ENCODE results near the gene EHF. TPM values are rescaled to one million over a fixed set of nuclear protein-coding genes. Genes with fewer than 3 reads are reported as not detected.

The EHF gene
- total and polyA plus RNA-seq, 2 of the 8 experiments (the other 6 are each of a cell fraction or from before 2014, with no cell fraction given), result not detected

GRCh38 chr11:34604145-34604544, 16.7 kb upstream of the EHF start:
- Histone ChIP-seq H4K20me1 (replicated peaks in 1 of 2; ENCODE audit: control insufficient read depth in 1 of 2, insufficient read depth in 2 of 2, low read length in 2 of 2) (no peaks in the 10 kb centered on the region), H3K23ac (ENCODE audit: insufficient read length) (no peak overlapping the region), H4K5ac (ENCODE audit: insufficient read length, low read depth, low read length) (no peak overlapping the region), H2BK20ac (ENCODE audit: low read length) (no peak overlapping the region), H3K4me3 (ENCODE audit: extremely low read depth in 1 of 4, insufficient read depth in 2 of 4, low read depth in 3 of 4, low read length in 4 of 4) (no peak overlapping the region), H3K27ac (ENCODE audit: low read depth, low read length) (no peak overlapping the region), H3K4ac (replicated peaks; ENCODE audit: insufficient read length, low read depth, low read length) (no peak overlapping the region), H4K91ac (replicated peaks; ENCODE audit: insufficient read length, low read length) (no peak overlapping the region), H3K79me1 (ENCODE audit: low read depth, low read length) (no peaks in the 10 kb centered on the region), H3K9me3 (ENCODE audit: insufficient read depth in 2 of 2, low read depth in 1 of 2, low read length in 1 of 2) (no peaks in the 10 kb centered on the region), H3K14ac (ENCODE audit: insufficient read length) (no peak overlapping the region), H3K23me2 (ENCODE audit: low read depth, low read length) (no peaks in the 10 kb centered on the region), H2AFZ (ENCODE audit: low read length) (no peak overlapping the region), H2BK12ac (ENCODE audit: low read depth, low read length) (no peak overlapping the region), H3K36me3 (ENCODE audit: control insufficient read depth in 2 of 4, insufficient read depth in 4 of 4, low read length in 3 of 4) (no peaks in the 10 kb centered on the region), H3K4me2 (ENCODE audit: insufficient read depth in 1 of 2, low read depth in 2 of 2, low read length in 2 of 2) (no peak overlapping the region), H3K56ac (replicated peaks; ENCODE audit: insufficient read length, low read depth, low read length) (no peak overlapping the region), H3K27me3 (replicated peaks in 1 of 4; ENCODE audit: control insufficient read depth in 3 of 4, extremely low read depth in 1 of 4, insufficient read depth in 3 of 4, low read length in 3 of 4) (no peaks in the 10 kb centered on the region), H2BK120ac (replicated peaks; ENCODE audit: low read depth, low read length) (no peak overlapping the region), H3K4me1 (replicated peaks in 1 of 4; ENCODE audit: control insufficient read depth in 3 of 4, insufficient read depth in 4 of 4, low read length in 3 of 4) (no peaks in the 10 kb centered on the region), H3K9ac (replicated peaks in 1 of 4; ENCODE audit: extremely low read depth in 1 of 4, low read depth in 3 of 4, low read length in 3 of 4) (no peak overlapping the region), H2BK15ac (ENCODE audit: low read length) (no peak overlapping the region), H3K18ac (ENCODE audit: extremely low read depth, low read length) (no peak overlapping the region), H4K8ac (ENCODE audit: extremely low read depth, insufficient read depth, low read length) (no peak overlapping the region), H2AK5ac (ENCODE audit: low read depth, low read length) (no peak overlapping the region), H3K79me2 (ENCODE audit: control insufficient read depth in 1 of 2, insufficient read depth in 2 of 2, low read length in 2 of 2) (no peaks in the 10 kb centered on the region), H2BK5ac (ENCODE audit: low read depth, low read length) (no peak overlapping the region)
- 90% methylated on average over 2 of the region's 2 CpGs; no CpG with 5 or more reads in 1 of the 2 experiments for WGBS, 2 experiments (ENCODE audit: extremely low coverage in 1 of 2, insufficient coverage in 1 of 2, insufficient read length in 1 of 2, insufficient replicate concordance in 2 of 2, low coverage in 1 of 2, low lambda C conversion rate in 2 of 2, missing lambda C conversion rate in 1 of 2)
- FAIRE-seq, result no peak
- POLR2A ChIA-PET (ENCODE audit: partially characterized antibody), result no interaction called here
- CTCF ChIA-PET (ENCODE audit: partially characterized antibody), result no interaction called here
- no peak for DNase-seq (ENCODE audit: low read depth in 1 of 2, low spot score in 2 of 2)
- TF ChIP-seq ATF2 (IDR thresholded peaks at IDR 0.05; ENCODE audit: low read length) (no peak), CBX8 (IDR thresholded peaks at IDR 0.05; ENCODE audit: borderline replicate concordance, low read depth, low read length) (no peak), KDM5A (IDR thresholded peaks at IDR 0.05; ENCODE audit: low read length) (no peak), JUND (IDR thresholded peaks at IDR 0.05; ENCODE audit: low read length) (no peak), NANOG (IDR thresholded peaks at IDR 0.05; ENCODE audit: insufficient read depth, low read depth, low read length, poor library complexity, severe bottlenecking) (no peak), BCL11A (IDR thresholded peaks at IDR 0.05; ENCODE audit: low read depth in 2 of 2, low read length in 2 of 2) (no peak), TAF7 (optimal IDR thresholded peaks at IDR 0.05; ENCODE audit: borderline replicate concordance, low read depth, low read length) (no peak), MAX (IDR thresholded peaks at IDR 0.05) (no peak), POLR2A (IDR thresholded peaks at IDR 0.05; ENCODE audit: control extremely low read depth in 1 of 2, low read depth in 2 of 2, low read length in 2 of 2) (no peak), MAFK (IDR thresholded peaks at IDR 0.05; ENCODE audit: low read depth, low read length) (no peak), CHD2 (IDR thresholded peaks at IDR 0.05; ENCODE audit: low read length) (no peak), KDM4A (IDR thresholded peaks at IDR 0.05; ENCODE audit: low read depth, low read length, severe bottlenecking) (no peak), SP2 (IDR thresholded peaks at IDR 0.05; ENCODE audit: low read length) (no peak), FOSL1 (IDR thresholded peaks at IDR 0.05; ENCODE audit: insufficient read depth, low read depth, low read length) (no peak)
